GM12878 (cell line): ENCODE data around the gene SELENOS. TPM values are rescaled to one million over a fixed set of nuclear protein-coding genes. Genes with fewer than 3 reads are reported as not detected.

Experiments used
- ATAC-seq: fragments of 200-7000 bp; cut with Tn5 transposase; 3 replicates; pipeline ENCODE4 v1.9.1; 2020; ENCODE audit warnings: mild to moderate bottlenecking, moderate library complexity
- BruUV-seq: library from RNA; stranded (reverse); fragments of 400-500 nt; replicated peaks from 2 replicates; lab custom pipeline; 2021; lab: Mats Ljungman, UMichigan
- CTCF ChIA-PET: fragments of 300-600 bp; sonication (Branson Sonifier 250); formaldehyde crosslinking; extraction: SDS; loops from one replicate; lab custom pipeline; 2021; ENCODE audit warnings: inconsistent platforms; lab: Yijun Ruan, JAX
- POLR2A ChIA-PET: fragments of 350-600 bp; formaldehyde crosslinking; extraction: SDS; loops from one replicate; lab custom pipeline; 2021; ENCODE audit warnings: inconsistent platforms; lab: Charles Lee
- RAD21 ChIA-PET: fragments of 300-600 bp; sonication (Branson Sonifier 250); formaldehyde crosslinking; loops from one replicate; lab custom pipeline; 2023; ENCODE audit warnings: antibody characterized with exemption; ENCODE audit not compliant: unreplicated experiment; lab: Charles Lee
- SMC1A ChIA-PET: fragments of 300-600 bp; sonication (Branson Sonifier 250); formaldehyde crosslinking; loops from one replicate; lab custom pipeline; 2023; ENCODE audit not compliant: unreplicated experiment, uncharacterized antibody; lab: Charles Lee
- DNase-seq: peaks from one replicate; pipeline ENCODE4 v3.0.0-alpha.2; 2011; ENCODE audit warnings: low read depth, low spot score
- FAIRE-seq: peaks from 3 replicates; lab custom pipeline; 2011; peaks lifted over from hg19 to GRCh38; lab: Jason Lieb, UNC
- H2AFZ ChIP-seq: 2 replicates; pipeline ENCODE4 v1.6.0; 2011; ENCODE audit warnings: low read depth, low read length, control low read depth; ENCODE audit not compliant: control insufficient read depth
- H3K27ac ChIP-seq: 2 replicates; pipeline ENCODE4 v1.5.1; 2011; ENCODE audit warnings: control low read depth; ENCODE audit not compliant: control insufficient read depth, insufficient read depth
- H3K27me3 ChIP-seq, 2 experiments: replicated peaks in 1 of 2; 2 replicates each; pipeline versions ENCODE4 v1.6.0 to v1.6.1; 2011; ENCODE audit warnings: low read length in 1 of 2; ENCODE audit not compliant: control insufficient read depth in 2 of 2, insufficient read depth in 2 of 2
- H3K36me3 ChIP-seq, 2 experiments: 2 replicates each; pipeline ENCODE4 v1.5.1; 2011; ENCODE audit warnings: low read length in 1 of 2; ENCODE audit not compliant: control insufficient read depth in 2 of 2, insufficient read depth in 2 of 2
- H3K4me1 ChIP-seq: 2 replicates; pipeline ENCODE4 v1.6.1; 2011; ENCODE audit warnings: mild to moderate bottlenecking, low read length, moderate library complexity, mixed read lengths; ENCODE audit not compliant: control insufficient read depth, insufficient read depth
- H3K4me2 ChIP-seq: 2 replicates; pipeline ENCODE4 v1.6.0; 2011; ENCODE audit warnings: control low read depth; ENCODE audit not compliant: control insufficient read depth, insufficient read depth
- H3K4me3 ChIP-seq: fragments of 200-600 bp; sonication (generic); 2 replicates; pipeline ENCODE4 v1.5.1; 2016
- H3K79me2 ChIP-seq: 2 replicates; pipeline ENCODE4 v1.6.0; 2011; ENCODE audit warnings: low read length; ENCODE audit not compliant: control insufficient read depth, insufficient read depth
- H3K9ac ChIP-seq: 2 replicates; pipeline ENCODE4 v1.8.0; 2011; ENCODE audit warnings: low read length, control low read depth, mixed read lengths; ENCODE audit not compliant: control insufficient read depth, insufficient read depth
- H3K9me3 ChIP-seq: replicated peaks from 3 replicates; pipeline ENCODE4 v1.5.1; 2011; ENCODE audit warnings: mild to moderate bottlenecking, low read length; ENCODE audit not compliant: control insufficient read depth, insufficient read depth
- H4K20me1 ChIP-seq: 2 replicates; pipeline ENCODE4 v1.6.0; 2011; ENCODE audit not compliant: control insufficient read depth, insufficient read depth
- CREM ChIP-seq: IDR thresholded peaks from 2 replicates; pipeline ENCODE4 v1.6.1; 2014; ENCODE audit warnings: antibody characterized with exemption, low read depth
- ESRRA ChIP-seq: IDR thresholded peaks from 2 replicates; pipeline ENCODE4 v1.6.1; 2012; ENCODE audit warnings: mild to moderate bottlenecking, low read length, improper control_type of control experiment
- FOXM1 ChIP-seq: IDR thresholded peaks from 2 replicates; pipeline ENCODE4 v1.6.1; 2012; ENCODE audit warnings: low read depth, mild to moderate bottlenecking, inconsistent platforms, low read length, moderate library complexity
- NFYB ChIP-seq: IDR thresholded peaks from 2 replicates; pipeline ENCODE4 v1.6.1; 2011; ENCODE audit warnings: low read depth, mild to moderate bottlenecking, low read length, improper control_type of control experiment, moderate library complexity; ENCODE audit not compliant: insufficient read depth
- POLR2A ChIP-seq: IDR thresholded peaks from 2 replicates; pipeline ENCODE4 v1.6.1; 2011; ENCODE audit warnings: low read depth, mild to moderate bottlenecking, low read length
- POLR2AphosphoS5 ChIP-seq: IDR thresholded peaks from 2 replicates; pipeline ENCODE4 v1.6.1; 2011; ENCODE audit warnings: mild to moderate bottlenecking, low read length, inconsistent platforms
- RAD51 ChIP-seq: fragments of 450-650 bp; IDR thresholded peaks from 2 replicates; pipeline ENCODE4 v1.6.1; 2016; ENCODE audit warnings: moderate library complexity, mild to moderate bottlenecking, inconsistent platforms
- ZNF622 ChIP-seq: fragments of 450-650 bp; IDR thresholded peaks from 2 replicates; pipeline ENCODE4 v1.6.1; 2017; ENCODE audit warnings: mild to moderate bottlenecking, inconsistent platforms
- WGBS: methylation state at CpG from one replicate; pipeline ENCODE4 v1.1.6; 2016; ENCODE audit warnings: low lambda C conversion rate; ENCODE audit not compliant: insufficient replicate concordance, insufficient coverage; ENCODE audit errors: missing lambda C conversion rate; 5-methylcytosine and 5-hydroxymethylcytosine counted together
- in situ Hi-C: fragments of 300-500 bp; cut with MboI; formaldehyde crosslinking; loops from 9 replicates; pipeline ENCODE4 v1.14.3; 2018; ENCODE audit warnings: mixed read lengths
- intact Hi-C: fragments of 100-400 bp; cut with micrococcal nuclease; formaldehyde crosslinking; loops from one replicate; pipeline ENCODE4 v1.14.2; 2022; ENCODE audit not compliant: unreplicated experiment
- polyA plus RNA-seq, 11 experiments: library from polyadenylated mRNA; depleted of rRNA in 4 of 11; unstranded in 6 of 11; stranded (reverse) in 5 of 11; fragments of >200 nt; fragmentation: Nextera tagmentation in 4 of 11; fragmentation: Illumina TruSeq in 1 of 11; extraction: Ambion mirVana in 4 of 11; extraction: Trizol in 1 of 11; gene quantifications; 1 replicate in 1 of 11; 2 replicates in 10 of 11; pipeline versions ENCODE4 v1.2.1 to v1.2.3, GENCODE V29; 2011 to 2016; ENCODE audit warnings: inconsistent platforms in 2 of 11, missing spikeins in 2 of 11, low read depth in 1 of 11
- total RNA-seq, 4 experiments: library from RNA; depleted of rRNA in 3 of 4; stranded (reverse); fragments of >200 nt in 3 of 4; fragmentation: Illumina TruSeq in 1 of 4; extraction: Trizol in 1 of 4; gene quantifications; 2 replicates each; pipeline versions ENCODE4 v1.2.1 to v1.2.3, GENCODE V29; 2013 to 2021

The SELENOS gene
- total and polyA plus RNA-seq, 10 of the 15 experiments (the other 5 are each of a cell fraction or from before 2014, with no cell fraction given): 25.8 to 90.1 (median 37.3) TPM

DNA sequence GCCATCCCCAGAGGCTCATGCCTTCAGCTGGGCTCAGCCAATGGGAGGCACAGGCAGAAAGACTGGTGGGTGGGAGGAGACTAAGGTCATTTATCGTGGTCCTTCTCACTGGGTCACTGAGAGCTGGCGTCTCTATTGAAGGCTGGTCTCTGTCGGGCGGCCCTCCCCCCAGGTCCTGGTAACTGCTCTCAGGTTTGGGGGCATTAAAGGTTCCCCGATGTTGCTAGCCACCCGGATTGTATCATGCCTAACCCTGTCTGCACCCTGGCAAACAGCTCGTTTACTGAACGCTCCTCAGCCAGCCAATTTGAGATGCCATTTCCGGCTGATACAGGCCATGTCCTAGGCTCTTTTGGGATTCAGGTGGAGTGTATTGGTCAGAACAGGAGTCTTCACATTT, 10.5 kb downstream of the SELENOS start:
- H3K9me3 ChIP-seq: no peaks in the 10 kb centered on the region
- H3K4me2 ChIP-seq: no peak overlapping the region
- FAIRE-seq: no peak
- CTCF ChIA-PET: interaction anchor here (0.7 to 2.7 kb wide), 6 partner anchors 8 to 374 kb away, joined by 3 to 18 read pairs (median 5); partner anchors contain the start of gene CHSY1
- POLR2A ChIA-PET: interaction anchor here (1.6 to 2.6 kb wide), 2 partner anchors 8 to 16 kb away, joined by 3 to 10 read pairs; no protein-coding TSS in a partner anchor
- 79% methylated on average over 9 of the region's 9 CpGs for WGBS
- peaks cover 3 to 9% of the 10 kb centered on the region in 2 experiments for H3K36me3 ChIP-seq
- H3K4me3 ChIP-seq: no peak overlapping the region
- no TSS peak for BruUV-seq
- no peak overlapping the region for H3K27ac ChIP-seq
- H3K9ac ChIP-seq: no peak overlapping the region
- RAD21 ChIA-PET: interaction anchor here (2.0 kb wide), 1 partner anchor 8 kb away, joined by 7 read pairs; no protein-coding TSS in a partner anchor
- H3K79me2 ChIP-seq: no peaks in the 10 kb centered on the region
- H4K20me1 ChIP-seq: no peaks in the 10 kb centered on the region
- TF ChIP-seq RAD51 (no peak), POLR2A (no peak; the same call in 1 of the 2 replicates), CREM (no peak), FOXM1 (no peak), ESRRA (no peak), POLR2AphosphoS5 (no peak), NFYB (0 out of 2 replicates have a peak, but pooled peaks have one; percentile 10), ZNF622 (no peak)
- intact Hi-C loops (no loop called here), in situ Hi-C loops (loop anchor here (10.0 kb wide), 1 partner anchor 652 kb away; no protein-coding TSS in a partner anchor)
- peaks cover 28% of the 10 kb centered on the region for H3K4me1 ChIP-seq
- no peak for DNase-seq
- no peak for ATAC-seq
- SMC1A ChIA-PET: interaction anchor here (1.3 to 3.2 kb wide), 3 partner anchors 8 to 22 kb away, joined by 4 to 14 read pairs (median 13); no protein-coding TSS in a partner anchor
- no peak overlapping the region for H2AFZ ChIP-seq
- H3K27me3 ChIP-seq: no peaks in the 10 kb centered on the region
